Keratinocyte (primary cell): ENCODE data around the gene POTEJ. TPM values are rescaled to one million over a fixed set of nuclear protein-coding genes. Genes with fewer than 3 reads are reported as not detected.

ENCODE experiments used
- polyA plus RNA-seq, 5 experiments: library from polyadenylated mRNA; depleted of rRNA in 3 of 5; stranded (reverse) in 3 of 5; stranded (forward) in 1 of 5; unstranded in 1 of 5; fragments of >200 nt; gene quantifications; 1 replicate in 1 of 5; 2 replicates in 3 of 5; 3 replicates in 1 of 5; pipeline versions ENCODE4 v1.2.1 to v1.2.3, GENCODE V29; 2011 to 2012; ENCODE audit warnings: missing spikeins in 2 of 5, low read depth in 1 of 5, low replicate concordance in 1 of 5
- small RNA-seq, 3 experiments: library from RNA; depleted of rRNA; stranded (forward); fragments of <200 nt; gene quantifications; one replicate each; pipeline ENCODE3, GENCODE V24; 2012; ENCODE audit warnings: low read depth in 3 of 3, low replicate concordance in 1 of 3; ENCODE audit not compliant: insufficient read length in 3 of 3

The POTEJ gene
- polyA plus RNA-seq, 1 donor (not counting 4 experiments of a cell fraction or from before 2014, with no cell fraction given), result not detected

Small RNAs within 50 kb of the gene (small RNA-seq; reads per million reads assigned to genes)
- gene RF00017, result 0 reads per million in 3 experiments
- gene RNU6-848P, result 0 reads per million in 3 experiments

Other genes with a start within 250 kb of the POTEJ start
- gene POTEI, start 102.1 kb upstream of the POTEJ start, polyA plus RNA-seq, result not detected in 3 replicates
- gene CFC1B, start 90.2 kb upstream of the POTEJ start, polyA plus RNA-seq, result not detected in 3 replicates
- not detected in 3 replicates for gene CFC1, start 11.9 kb upstream of the POTEJ start, polyA plus RNA-seq
- not detected in 3 replicates for gene GPR148, start 117.6 kb downstream of the POTEJ start, polyA plus RNA-seq
- not detected in 3 replicates for gene AMER3, start 144.1 kb downstream of the POTEJ start, polyA plus RNA-seq
- gene ARHGEF4, start 225.5 kb downstream of the POTEJ start, polyA plus RNA-seq, result 22.6 to 40.6 TPM (median 26.2 TPM) in 3 replicates